Measurements from ENCODE around the gene MED23. TPM values are rescaled to one million over a fixed set of nuclear protein-coding genes. Genes with fewer than 3 reads are reported as not detected.

The MED23 gene
- total and polyA plus RNA-seq, 3 experiments from 2014 or later, result 15.6 to 36.4 (median 35.1) TPM

Other genes with a start within 250 kb of the MED23 start
- gene ARG1, start 55.0 kb downstream of the MED23 start, total RNA-seq, result not detected
- gene ARG1, start 55.0 kb downstream of the MED23 start, polyA plus RNA-seq, result not detected
- 1 to 10 TPM; 1.2 to 1.3 TPM for gene ENPP3, start 9.1 kb upstream of the MED23 start, total RNA-seq
- 0.15 TPM for gene ENPP3, start 9.1 kb upstream of the MED23 start, polyA plus RNA-seq
- not detected for gene OR2A4, start 73.2 kb upstream of the MED23 start, total RNA-seq
- gene OR2A4, start 73.2 kb upstream of the MED23 start, polyA plus RNA-seq, result not detected
- not detected for gene CTAGE9, start 82.8 kb upstream of the MED23 start, total RNA-seq
- not detected for gene CTAGE9, start 82.8 kb upstream of the MED23 start, polyA plus RNA-seq
- 1 to 10 TPM; 2.2 TPM for gene ENPP1, start 179.8 kb upstream of the MED23 start, total RNA-seq
- 1.2 TPM for gene ENPP1, start 179.8 kb upstream of the MED23 start, polyA plus RNA-seq

All from CD8-positive, alpha-beta memory T cell (primary cell).